Endodermal cell (in vitro differentiated cells): ENCODE results near the gene NEGR1. TPM values are rescaled to one million over a fixed set of nuclear protein-coding genes. Genes with fewer than 3 reads are reported as not detected.

Experiments
- DNase-seq: peaks from one replicate; pipeline ENCODE4 v3.0.0-alpha.2; 2017
- H3K27ac ChIP-seq: 2 replicates; pipeline ENCODE4 v1.5.1; 2013; ENCODE audit warnings: mild to moderate bottlenecking, low read depth, low read length, moderate library complexity
- H3K27me3 ChIP-seq: 2 replicates; pipeline ENCODE4 v1.6.1; 2013; ENCODE audit warnings: mild to moderate bottlenecking, low read length, moderate library complexity; ENCODE audit not compliant: insufficient read depth, control insufficient read depth, poor library complexity, severe bottlenecking
- H3K36me3 ChIP-seq: 2 replicates; pipeline ENCODE4 v1.7.0; 2013; ENCODE audit warnings: mild to moderate bottlenecking, low read length, moderate library complexity; ENCODE audit not compliant: control insufficient read depth, insufficient read depth
- H3K4me1 ChIP-seq: one replicate; pipeline ENCODE4 v1.7.0; 2013; ENCODE audit warnings: low read length; ENCODE audit not compliant: control insufficient read depth, insufficient read depth
- H3K4me3 ChIP-seq: 2 replicates; pipeline ENCODE4 v1.5.1; 2013; ENCODE audit warnings: mild to moderate bottlenecking, low read length, moderate library complexity
- H3K9ac ChIP-seq: 2 replicates; pipeline ENCODE4 v1.6.1; 2013; ENCODE audit warnings: mild to moderate bottlenecking, low read length, moderate library complexity; ENCODE audit not compliant: poor library complexity, severe bottlenecking; ENCODE audit errors: extremely low read depth
- H3K9me3 ChIP-seq: 2 replicates; pipeline ENCODE4 v1.6.1; 2013; ENCODE audit warnings: mild to moderate bottlenecking, low read length, moderate library complexity; ENCODE audit not compliant: control insufficient read depth
- H3K27ac Mint-ChIP-seq: 2 replicates; pipeline ENCODE4 v1.8.0; 2020; ENCODE audit warnings: mixed read lengths
- H3K27me3 Mint-ChIP-seq: 2 replicates; pipeline ENCODE4 v1.8.0; 2021; ENCODE audit warnings: mild to moderate bottlenecking, mixed read lengths; ENCODE audit not compliant: insufficient read depth
- H3K36me3 Mint-ChIP-seq: 2 replicates; pipeline ENCODE4 v1.8.0; 2020; ENCODE audit warnings: low read depth, mixed read lengths
- H3K4me1 Mint-ChIP-seq: 2 replicates; pipeline ENCODE4 v1.8.0; 2020; ENCODE audit warnings: mixed read lengths
- H3K4me3 Mint-ChIP-seq: 2 replicates; pipeline ENCODE4 v1.8.0; 2020; ENCODE audit warnings: mild to moderate bottlenecking, moderate library complexity, mixed read lengths
- H3K9me3 Mint-ChIP-seq: 2 replicates; pipeline ENCODE4 v1.8.0; 2020; ENCODE audit warnings: mild to moderate bottlenecking, mixed read lengths
- CTCF ChIP-seq: fragments of 200-600 bp; sonication (generic); conservative IDR thresholded peaks from 2 replicates; pipeline ENCODE4 v1.5.0; 2021; ENCODE audit warnings: antibody characterized with exemption, mild to moderate bottlenecking
- WGBS, 2 experiments: methylation state at CpG; one replicate each; pipeline versions ENCODE4 v1.1.5 to v1.1.7; 2013; ENCODE audit warnings: missing lambda C conversion rate in 2 of 2, mixed read lengths in 1 of 2; ENCODE audit not compliant: insufficient coverage in 1 of 2, insufficient read length in 1 of 2; 5-methylcytosine and 5-hydroxymethylcytosine counted together
- total RNA-seq, 2 donors: library from RNA; stranded (reverse); fragmentation: NEBNext Ultra II Directional in 1 of 2; extraction: Animal tissue kit (Norgen Biotek cat#: 25700) in 1 of 2; gene quantifications; 2 replicates in 1 of 2; 3 replicates in 1 of 2; pipeline ENCODE4 v1.2.1, GENCODE V29; 2021

Gene NEGR1
- total RNA-seq, 2 donors from 2014 or later: 1.5 to 2.1 TPM

GRCh38 chr1:71557138-71557537, 725.2 kb downstream of the NEGR1 start:
- H3K27ac Mint-ChIP-seq: no peak overlapping the region
- 93 to 100% methylated on average over 1 to 2 of the region's 2 CpGs for WGBS, 2 experiments

DNA sequence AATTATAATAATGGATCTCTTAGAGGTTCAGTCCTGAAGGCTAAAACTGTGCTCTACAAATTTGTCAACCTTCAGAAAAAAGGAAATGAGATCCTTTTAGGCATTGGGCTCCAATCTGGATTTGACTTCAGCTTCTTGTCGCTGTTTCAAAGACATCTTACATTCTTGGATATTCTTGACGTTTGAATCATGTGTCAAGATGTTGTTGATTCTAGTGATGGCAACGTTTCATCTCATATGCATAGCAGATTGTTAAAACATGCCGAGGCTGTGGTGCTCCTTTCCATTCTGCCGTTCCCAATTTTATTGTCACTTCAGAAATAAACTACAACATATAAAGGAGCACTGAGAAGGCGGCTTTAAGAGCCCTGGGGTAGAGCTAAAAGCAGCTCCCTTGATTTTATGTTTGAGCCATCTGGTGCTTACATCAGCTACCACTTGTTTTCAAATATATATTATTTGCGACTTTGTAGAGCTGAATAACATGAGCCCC, 733.9 kb downstream of the NEGR1 start:
- no peak overlapping the region for H3K4me3 ChIP-seq
- no peak overlapping the region for H3K4me3 Mint-ChIP-seq
- H3K36me3 ChIP-seq: no peaks in the 10 kb centered on the region
- no peaks in the 10 kb centered on the region for H3K4me1 Mint-ChIP-seq
- H3K9me3 Mint-ChIP-seq: no peaks in the 10 kb centered on the region
- WGBS, 2 experiments: 89 to 94% methylated on average over 2 to 7 of the region's 7 CpGs
- no peaks in the 10 kb centered on the region for H3K36me3 Mint-ChIP-seq
- no peak for DNase-seq
- no peak for TF ChIP-seq CTCF
- H3K4me1 ChIP-seq: no peaks in the 10 kb centered on the region
- no peaks in the 10 kb centered on the region for H3K27me3 Mint-ChIP-seq
- H3K9me3 ChIP-seq: no peaks in the 10 kb centered on the region
- no peak overlapping the region for H3K27ac Mint-ChIP-seq
- H3K27ac ChIP-seq: no peak overlapping the region
- no peak overlapping the region for H3K9ac ChIP-seq
- H3K27me3 ChIP-seq: no peaks in the 10 kb centered on the region

More at GRCh38 chr1:71557138-71557537, 725.2 kb downstream of the NEGR1 start:
- Histone ChIP-seq H3K27ac (no peak overlapping the region), H3K27me3 (no peaks in the 10 kb centered on the region), H3K9me3 (no peaks in the 10 kb centered on the region), H3K4me3 (no peak overlapping the region), H3K4me1 (no peaks in the 10 kb centered on the region), H3K9ac (no peak overlapping the region), H3K36me3 (no peaks in the 10 kb centered on the region)
- Mint-ChIP-seq H3K27me3 (no peaks in the 10 kb centered on the region), H3K4me3 (no peak overlapping the region), H3K36me3 (no peaks in the 10 kb centered on the region), H3K4me1 (no peaks in the 10 kb centered on the region), H3K9me3 (no peaks in the 10 kb centered on the region)
- no peak for TF ChIP-seq CTCF
- DNase-seq: no peak

GRCh38 chr1:71542155-71542554, 740.2 kb downstream of the NEGR1 start:
- no peaks in the 10 kb centered on the region for H3K9me3 ChIP-seq
- no peak overlapping the region for H3K27ac Mint-ChIP-seq

More at GRCh38 chr1:71542155-71542554, 740.2 kb downstream of the NEGR1 start:
- H3K9me3 Mint-ChIP-seq: no peaks in the 10 kb centered on the region
- Histone ChIP-seq H3K4me3 (no peak overlapping the region), H3K27ac (no peak overlapping the region), H3K9ac (no peak overlapping the region), H3K4me1 (no peaks in the 10 kb centered on the region), H3K36me3 (no peaks in the 10 kb centered on the region), H3K27me3 (no peaks in the 10 kb centered on the region)
- TF ChIP-seq CTCF: no peak
- no peak overlapping the region for H3K4me3 Mint-ChIP-seq
- H3K36me3 Mint-ChIP-seq: no peaks in the 10 kb centered on the region
- H3K4me1 Mint-ChIP-seq: no peaks in the 10 kb centered on the region
- no peaks in the 10 kb centered on the region for H3K27me3 Mint-ChIP-seq
- 79 to 100% methylated on average over 1 to 3 of the region's 3 CpGs for WGBS, 2 experiments
- no peak for DNase-seq
